Measurements from ENCODE around the gene SLC2A11.

DNA sequence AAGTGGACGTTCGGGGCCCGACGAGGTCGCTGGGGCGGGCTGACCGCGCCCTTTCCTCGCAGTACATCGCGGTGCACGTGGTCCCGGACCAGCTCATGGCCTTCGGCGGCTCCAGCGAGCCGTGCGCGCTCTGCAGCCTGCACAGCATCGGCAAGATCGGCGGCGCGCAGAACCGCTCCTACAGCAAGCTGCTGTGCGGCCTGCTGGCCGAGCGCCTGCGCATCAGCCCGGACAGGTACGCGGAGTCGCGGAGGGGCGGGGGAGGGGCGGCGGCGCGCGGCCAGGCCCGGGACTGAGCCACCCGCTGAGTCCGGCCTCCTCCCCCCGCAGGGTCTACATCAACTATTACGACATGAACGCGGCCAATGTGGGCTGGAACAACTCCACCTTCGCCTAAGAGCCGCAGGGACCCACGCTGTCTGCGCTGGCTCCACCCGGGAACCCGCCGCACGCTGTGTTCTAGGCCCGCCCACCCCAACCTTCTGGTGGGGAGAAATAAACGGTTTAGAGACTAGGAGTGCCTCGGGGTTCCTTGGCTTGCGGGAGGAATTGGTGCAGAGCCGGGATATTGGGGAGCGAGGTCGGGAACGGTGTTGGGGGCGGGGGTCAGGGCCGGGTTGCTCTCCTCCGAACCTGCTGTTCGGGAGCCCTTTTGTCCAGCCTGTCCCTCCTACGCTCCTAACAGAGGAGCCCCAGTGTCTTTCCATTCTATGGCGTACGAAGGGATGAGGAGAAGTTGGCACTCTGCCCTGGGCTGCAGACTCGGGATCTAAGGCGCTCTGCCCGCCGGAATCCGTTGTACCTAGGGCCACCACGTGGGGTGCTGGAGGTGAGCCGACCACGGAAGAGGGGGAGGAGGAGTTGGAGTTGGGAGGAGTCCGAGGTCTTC lies 37.3 kb downstream of the SLC2A11 start:
- TF ChIP-seq JUND (IDR thresholded peaks at IDR 0.05) = no peak
- TF ChIP-seq, protein P1, sequence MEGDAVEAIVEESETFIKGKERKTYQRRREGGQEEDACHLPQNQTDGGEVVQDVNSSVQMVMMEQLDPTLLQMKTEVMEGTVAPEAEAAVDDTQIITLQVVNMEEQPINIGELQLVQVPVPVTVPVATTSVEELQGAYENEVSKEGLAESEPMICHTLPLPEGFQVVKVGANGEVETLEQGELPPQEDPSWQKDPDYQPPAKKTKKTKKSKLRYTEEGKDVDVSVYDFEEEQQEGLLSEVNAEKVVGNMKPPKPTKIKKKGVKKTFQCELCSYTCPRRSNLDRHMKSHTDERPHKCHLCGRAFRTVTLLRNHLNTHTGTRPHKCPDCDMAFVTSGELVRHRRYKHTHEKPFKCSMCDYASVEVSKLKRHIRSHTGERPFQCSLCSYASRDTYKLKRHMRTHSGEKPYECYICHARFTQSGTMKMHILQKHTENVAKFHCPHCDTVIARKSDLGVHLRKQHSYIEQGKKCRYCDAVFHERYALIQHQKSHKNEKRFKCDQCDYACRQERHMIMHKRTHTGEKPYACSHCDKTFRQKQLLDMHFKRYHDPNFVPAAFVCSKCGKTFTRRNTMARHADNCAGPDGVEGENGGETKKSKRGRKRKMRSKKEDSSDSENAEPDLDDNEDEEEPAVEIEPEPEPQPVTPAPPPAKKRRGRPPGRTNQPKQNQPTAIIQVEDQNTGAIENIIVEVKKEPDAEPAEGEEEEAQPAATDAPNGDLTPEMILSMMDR (IDR thresholded peaks at IDR 0.05; ENCODE audit: low read depth, low read length, missing input control) = no peak
- TF ChIP-seq, protein P2, sequence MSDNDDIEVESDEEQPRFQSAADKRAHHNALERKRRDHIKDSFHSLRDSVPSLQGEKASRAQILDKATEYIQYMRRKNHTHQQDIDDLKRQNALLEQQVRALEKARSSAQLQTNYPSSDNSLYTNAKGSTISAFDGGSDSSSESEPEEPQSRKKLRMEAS (IDR thresholded peaks at IDR 0.05) = no peak

All from liver (tissue), 3 donors.